ENCODE results near the gene ARHGEF33.
A peak's percentile ranks its signal among the peaks of the same experiment; 100 is the strongest.

The ARHGEF33 gene

GRCh38 chr2:38959938-38960608 is 70.4 kb downstream of the ARHGEF33 start:
- no peaks in the 10 kb centered on the region for H3K36me3 ChIP-seq (ENCODE audit: insufficient read depth, low read length)
- no peaks in the 10 kb centered on the region for H3K4me1 ChIP-seq (ENCODE audit: insufficient read depth, low read length)
- peak overlapping the region; percentile 42; the same call in 1 of the 2 replicates for H3K9ac ChIP-seq (ENCODE audit: low read depth, low read length)
- no peaks in the 10 kb centered on the region for H3K9me3 ChIP-seq (ENCODE audit: control insufficient read depth, insufficient read depth, low read length)

- Histone ChIP-seq H3K9me3 (ENCODE audit: control insufficient read depth, insufficient read depth, low read length) (no peaks in the 10 kb centered on the region), H3K4me1 (ENCODE audit: insufficient read depth, low read length) (no peaks in the 10 kb centered on the region), H3K36me3 (ENCODE audit: insufficient read depth, low read length) (no peaks in the 10 kb centered on the region), H3K9ac (ENCODE audit: low read depth, low read length) (peak overlapping the region; percentile 42; the same call in 1 of the 2 replicates)
Observed at GRCh38 chr2:38960609-38961320, 71.1 kb downstream of the ARHGEF33 start.

- Histone ChIP-seq H3K36me3 (ENCODE audit: insufficient read depth, low read length) (no peaks in the 10 kb centered on the region), H3K9ac (ENCODE audit: low read depth, low read length) (no peak overlapping the region), H3K4me1 (ENCODE audit: insufficient read depth, low read length) (peaks cover 9% of the 10 kb centered on the region), H3K9me3 (ENCODE audit: control insufficient read depth, insufficient read depth, low read length) (no peaks in the 10 kb centered on the region)
Observed at GRCh38 chr2:38966006-38966405, 76.3 kb downstream of the ARHGEF33 start.

GRCh38 chr2:38966678-38967077 is 77.0 kb downstream of the ARHGEF33 start:
- no peaks in the 10 kb centered on the region for H3K9me3 ChIP-seq (ENCODE audit: control insufficient read depth, insufficient read depth, low read length)
- H3K4me1 ChIP-seq (ENCODE audit: insufficient read depth, low read length) = peaks cover 9% of the 10 kb centered on the region
- no peaks in the 10 kb centered on the region for H3K36me3 ChIP-seq (ENCODE audit: insufficient read depth, low read length)
- H3K9ac ChIP-seq (ENCODE audit: low read depth, low read length) = no peak overlapping the region

GRCh38 chr2:38968021-38968420 is 78.3 kb downstream of the ARHGEF33 start:
- no peaks in the 10 kb centered on the region for H3K36me3 ChIP-seq (ENCODE audit: insufficient read depth, low read length)
- no peaks in the 10 kb centered on the region for H3K9me3 ChIP-seq (ENCODE audit: control insufficient read depth, insufficient read depth, low read length)
- H3K9ac ChIP-seq (ENCODE audit: low read depth, low read length) = no peak overlapping the region
- H3K4me1 ChIP-seq (ENCODE audit: insufficient read depth, low read length) = peaks cover 9% of the 10 kb centered on the region

- Histone ChIP-seq H3K36me3 (ENCODE audit: insufficient read depth, low read length) (no peaks in the 10 kb centered on the region), H3K9ac (ENCODE audit: low read depth, low read length) (no peak overlapping the region), H3K9me3 (ENCODE audit: control insufficient read depth, insufficient read depth, low read length) (no peaks in the 10 kb centered on the region), H3K4me1 (ENCODE audit: insufficient read depth, low read length) (peaks cover 8% of the 10 kb centered on the region)
Observed at GRCh38 chr2:38971377-38971776, 81.7 kb downstream of the ARHGEF33 start.

GRCh38 chr2:38973266-38973665 is 83.6 kb downstream of the ARHGEF33 start:
- Histone ChIP-seq H3K9ac (ENCODE audit: low read depth, low read length) (no peak overlapping the region), H3K4me1 (ENCODE audit: insufficient read depth, low read length) (no peaks in the 10 kb centered on the region), H3K9me3 (ENCODE audit: control insufficient read depth, insufficient read depth, low read length) (no peaks in the 10 kb centered on the region), H3K36me3 (ENCODE audit: insufficient read depth, low read length) (no peaks in the 10 kb centered on the region)

GRCh38 chr2:38975042-38975441 is 85.4 kb downstream of the ARHGEF33 start:
- Histone ChIP-seq H3K9ac (ENCODE audit: low read depth, low read length) (no peak overlapping the region), H3K9me3 (ENCODE audit: control insufficient read depth, insufficient read depth, low read length) (no peaks in the 10 kb centered on the region)

GRCh38 chr2:38977047-38977446 is 87.4 kb downstream of the ARHGEF33 start:
- Histone ChIP-seq H3K9me3 (ENCODE audit: control insufficient read depth, insufficient read depth, low read length) (no peaks in the 10 kb centered on the region), H3K36me3 (ENCODE audit: insufficient read depth, low read length) (no peaks in the 10 kb centered on the region), H3K9ac (ENCODE audit: low read depth, low read length) (no peak overlapping the region)

More at GRCh38 chr2:38975042-38975441, 85.4 kb downstream of the ARHGEF33 start:
- H3K4me1 ChIP-seq (ENCODE audit: insufficient read depth, low read length) = no peaks in the 10 kb centered on the region
- no peaks in the 10 kb centered on the region for H3K36me3 ChIP-seq (ENCODE audit: insufficient read depth, low read length)

GRCh38 chr2:38978296-38978903 is 88.7 kb downstream of the ARHGEF33 start:
- Histone ChIP-seq H3K9ac (ENCODE audit: low read depth, low read length) (no peak overlapping the region), H3K36me3 (ENCODE audit: insufficient read depth, low read length) (no peaks in the 10 kb centered on the region), H3K4me1 (ENCODE audit: insufficient read depth, low read length) (no peaks in the 10 kb centered on the region), H3K9me3 (ENCODE audit: control insufficient read depth, insufficient read depth, low read length) (no peaks in the 10 kb centered on the region)

More at GRCh38 chr2:38977047-38977446, 87.4 kb downstream of the ARHGEF33 start:
- H3K4me1 ChIP-seq (ENCODE audit: insufficient read depth, low read length) = no peaks in the 10 kb centered on the region

GRCh38 chr2:38978908-38979307 is 89.2 kb downstream of the ARHGEF33 start:
- Histone ChIP-seq H3K36me3 (ENCODE audit: insufficient read depth, low read length) (no peaks in the 10 kb centered on the region), H3K9ac (ENCODE audit: low read depth, low read length) (no peak overlapping the region), H3K9me3 (ENCODE audit: control insufficient read depth, insufficient read depth, low read length) (no peaks in the 10 kb centered on the region), H3K4me1 (ENCODE audit: insufficient read depth, low read length) (no peaks in the 10 kb centered on the region)

GRCh38 chr2:38981003-38981669 is 91.5 kb downstream of the ARHGEF33 start:
- Histone ChIP-seq H3K9ac (ENCODE audit: low read depth, low read length) (no peak overlapping the region), H3K36me3 (ENCODE audit: insufficient read depth, low read length) (peaks cover 3% of the 10 kb centered on the region; the same call in 1 of the 2 replicates), H3K4me1 (ENCODE audit: insufficient read depth, low read length) (no peaks in the 10 kb centered on the region), H3K9me3 (ENCODE audit: control insufficient read depth, insufficient read depth, low read length) (no peaks in the 10 kb centered on the region)

GRCh38 chr2:38981670-38982357 is 92.1 kb downstream of the ARHGEF33 start:
- H3K4me1 ChIP-seq (ENCODE audit: insufficient read depth, low read length) = no peaks in the 10 kb centered on the region
- H3K9ac ChIP-seq (ENCODE audit: low read depth, low read length) = no peak overlapping the region
- H3K9me3 ChIP-seq (ENCODE audit: control insufficient read depth, insufficient read depth, low read length) = no peaks in the 10 kb centered on the region
- H3K36me3 ChIP-seq (ENCODE audit: insufficient read depth, low read length) = peaks cover 3% of the 10 kb centered on the region; the same call in 1 of the 2 replicates

GRCh38 chr2:38982498-38982897 is 92.8 kb downstream of the ARHGEF33 start:
- Histone ChIP-seq H3K36me3 (ENCODE audit: insufficient read depth, low read length) (peaks cover 3% of the 10 kb centered on the region; the same call in 1 of the 2 replicates), H3K9me3 (ENCODE audit: control insufficient read depth, insufficient read depth, low read length) (no peaks in the 10 kb centered on the region), H3K9ac (ENCODE audit: low read depth, low read length) (no peak overlapping the region), H3K4me1 (ENCODE audit: insufficient read depth, low read length) (no peaks in the 10 kb centered on the region)
